H7 (cell line): Measurements from ENCODE around the gene SIGLEC1. TPM values are rescaled to one million over a fixed set of nuclear protein-coding genes. Genes with fewer than 3 reads are reported as not detected.

Experiments used
- DNase-seq: peaks from one replicate; pipeline ENCODE4 v3.0.0; 2012
- H3K27me3 ChIP-seq: 2 replicates; pipeline ENCODE4 v1.6.0; 2011; ENCODE audit warnings: mild to moderate bottlenecking, low read length; ENCODE audit not compliant: control insufficient read depth, insufficient read depth
- H3K36me3 ChIP-seq: replicated peaks from 2 replicates; pipeline ENCODE4 v1.5.1; 2011; ENCODE audit warnings: low read length; ENCODE audit not compliant: control insufficient read depth, insufficient read depth
- H3K4me3 ChIP-seq: 2 replicates; pipeline ENCODE4 v1.5.1; 2011; ENCODE audit warnings: low read depth, mild to moderate bottlenecking, control low read depth, low read length, moderate library complexity; ENCODE audit not compliant: insufficient read depth
- total RNA-seq: library from RNA; depleted of rRNA; stranded (reverse); fragments of >200 nt; shearing (Covaris generic); gene quantifications from 2 replicates; pipeline ENCODE4 v1.2.3, GENCODE V29; 2014

The SIGLEC1 gene
- total RNA-seq, 1 experiment from 2014 or later: not detected

DNA sequence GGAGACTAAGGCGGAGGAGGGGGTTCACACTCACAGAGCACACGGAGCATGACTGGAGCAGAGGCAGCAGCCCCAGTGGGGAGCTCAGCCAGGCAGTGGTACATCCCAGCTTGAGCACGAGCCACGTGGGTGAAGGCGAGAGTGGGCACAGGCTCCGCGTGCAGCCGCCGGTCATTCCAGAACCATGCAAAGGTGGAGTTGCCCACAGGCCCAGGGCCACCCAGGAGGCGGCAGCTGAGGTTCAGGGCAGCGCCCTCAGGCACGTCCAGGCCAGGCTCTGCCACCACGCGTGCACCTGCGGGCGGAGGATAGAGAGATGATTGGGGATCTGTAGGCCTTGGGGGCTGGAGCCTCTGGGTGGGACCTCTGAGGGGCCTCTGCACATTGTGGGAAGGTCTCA is 21.1 kb downstream of the SIGLEC1 start:
- DNase-seq: no peak
- Histone ChIP-seq H3K4me3 (no peak overlapping the region), H3K36me3 (no peaks in the 10 kb centered on the region), H3K27me3 (no peaks in the 10 kb centered on the region)

DNA sequence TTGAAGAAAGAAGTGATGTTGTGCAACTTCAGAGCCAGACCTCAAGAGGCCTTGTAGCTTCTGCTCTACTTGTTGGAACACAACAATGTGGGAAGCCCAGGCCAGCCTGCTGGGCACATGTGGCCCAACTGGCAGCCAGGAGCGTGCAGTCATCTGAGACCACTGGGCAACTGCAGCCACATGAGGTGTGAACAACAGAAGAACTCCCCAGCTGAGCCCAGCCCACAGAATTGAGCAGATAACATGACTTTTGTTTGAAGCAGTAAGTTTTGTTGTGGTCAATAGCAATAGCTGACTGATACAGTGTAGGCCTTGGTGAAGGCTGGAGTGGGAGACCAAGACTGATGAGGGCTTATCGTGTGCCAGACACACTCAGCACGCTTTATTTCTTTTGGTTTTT is 22.0 kb downstream of the SIGLEC1 start:
- H3K4me3 ChIP-seq: no peak overlapping the region
- no peak for DNase-seq
- H3K36me3 ChIP-seq: no peaks in the 10 kb centered on the region
- H3K27me3 ChIP-seq: no peaks in the 10 kb centered on the region; the same call in 1 of the 2 replicates

DNA sequence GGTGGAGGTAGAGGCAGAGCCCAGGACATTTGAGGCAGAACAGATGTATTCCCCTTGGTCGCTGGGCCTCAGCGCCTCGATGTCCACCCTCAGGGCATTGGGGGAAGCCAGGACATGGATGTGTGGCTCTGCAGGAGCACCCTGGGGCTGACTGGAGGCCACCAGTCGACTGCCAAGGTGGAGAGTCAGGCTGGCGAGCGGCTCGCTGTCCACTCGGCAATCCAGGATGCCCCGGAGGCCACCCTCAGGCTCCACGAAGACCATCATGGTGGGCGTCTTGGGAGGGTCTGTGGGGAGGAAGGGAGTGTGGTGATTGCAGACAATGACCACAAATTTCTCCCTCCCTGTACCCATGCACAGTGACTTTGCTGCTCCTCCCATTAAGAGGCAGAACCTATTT is 22.4 kb downstream of the SIGLEC1 start:
- Histone ChIP-seq H3K27me3 (peaks cover 1% of the 10 kb centered on the region; the same call in 1 of the 2 replicates), H3K4me3 (no peak overlapping the region), H3K36me3 (no peaks in the 10 kb centered on the region)
- DNase-seq: no peak

DNA sequence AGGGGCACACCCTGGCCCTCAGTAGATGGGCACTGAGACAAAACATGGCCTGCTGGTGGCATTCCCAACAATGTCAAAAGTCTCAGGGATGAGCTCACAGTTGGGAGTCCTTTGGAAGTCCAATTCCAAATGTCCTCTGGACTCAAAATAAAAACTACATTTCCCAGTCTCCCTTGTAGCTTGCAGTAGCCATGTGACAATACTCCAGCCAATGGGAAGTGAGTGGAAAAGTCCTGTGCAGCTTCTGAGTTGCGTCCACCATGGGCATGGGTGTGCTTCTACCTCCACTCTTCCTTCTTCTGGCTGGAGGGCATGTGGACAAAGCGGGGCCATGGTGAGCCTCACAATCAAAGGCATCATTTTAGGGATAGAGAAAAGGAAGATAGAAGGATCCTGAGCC is 24.7 kb downstream of the SIGLEC1 start:
- Histone ChIP-seq H3K36me3 (no peaks in the 10 kb centered on the region), H3K4me3 (no peak overlapping the region), H3K27me3 (peaks cover 1% of the 10 kb centered on the region; the same call in 1 of the 2 replicates)
- peak; percentile 80 for DNase-seq

DNA sequence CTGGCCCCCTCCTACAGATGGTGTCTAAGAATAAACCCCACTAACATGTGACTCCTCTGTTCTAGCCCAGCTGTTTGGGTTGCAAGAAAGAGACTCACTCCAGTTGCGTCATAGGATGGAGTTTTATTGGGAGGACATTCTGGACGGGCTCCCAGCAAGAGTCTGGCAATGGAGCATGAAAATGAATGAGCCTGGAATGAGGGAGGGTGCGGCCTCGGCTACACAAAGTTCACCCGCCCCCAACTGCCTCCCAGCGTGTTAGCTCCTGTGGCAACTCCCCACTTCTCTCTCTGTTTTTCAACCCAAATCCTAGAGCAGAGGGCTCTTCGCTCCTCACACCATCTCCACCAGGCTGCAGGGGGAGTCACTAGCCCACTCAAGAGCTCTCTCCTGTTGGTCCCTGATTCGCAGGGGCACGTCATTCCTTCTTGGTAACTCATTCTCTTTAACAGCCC is 25.5 kb downstream of the SIGLEC1 start:
- H3K4me3 ChIP-seq: no peak overlapping the region
- no peaks in the 10 kb centered on the region for H3K36me3 ChIP-seq
- no peak for DNase-seq
- peaks cover 7% of the 10 kb centered on the region for H3K27me3 ChIP-seq

DNA sequence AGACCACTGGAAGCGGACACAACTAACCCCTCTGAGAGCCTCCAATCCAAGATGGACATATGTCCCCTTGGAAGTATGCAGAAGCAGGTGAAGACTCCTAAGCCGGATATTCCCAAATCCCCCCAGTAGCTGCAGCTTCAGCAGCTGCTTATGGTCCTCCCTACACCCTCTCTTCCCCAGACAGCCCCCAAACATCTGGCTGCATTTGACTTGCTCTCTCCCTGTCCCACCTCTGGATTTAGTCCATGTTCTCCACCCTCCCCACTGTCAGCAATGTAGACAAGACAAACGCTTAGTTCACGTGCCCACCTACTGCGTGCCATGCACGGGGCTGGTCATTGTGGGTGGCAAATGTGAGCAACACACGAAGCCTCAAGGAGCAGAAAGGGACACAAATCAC is 26.0 kb downstream of the SIGLEC1 start:
- Histone ChIP-seq H3K4me3 (no peak overlapping the region), H3K27me3 (peaks cover 12% of the 10 kb centered on the region), H3K36me3 (no peaks in the 10 kb centered on the region)
- no peak for DNase-seq

DNA sequence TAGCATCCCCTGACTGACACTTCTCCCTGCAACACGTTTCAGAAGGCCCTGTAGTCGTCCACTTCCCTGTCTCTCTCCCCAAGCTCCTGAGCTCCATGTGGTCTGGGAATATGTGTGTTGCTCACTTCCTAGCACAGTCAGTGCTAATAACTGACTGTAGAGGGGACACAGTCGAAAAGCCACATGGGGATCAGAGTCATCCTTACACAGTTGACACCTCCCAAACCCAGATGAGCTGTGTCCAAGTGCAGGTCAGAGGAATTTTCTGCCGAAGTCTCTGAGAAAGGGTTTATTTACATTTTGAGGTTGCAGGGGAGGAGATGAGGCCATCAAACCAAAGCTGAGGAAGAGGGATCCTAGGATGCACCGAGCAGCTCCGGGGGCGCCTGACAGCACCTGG is 27.1 kb downstream of the SIGLEC1 start:
- Histone ChIP-seq H3K27me3 (peaks cover 13% of the 10 kb centered on the region), H3K4me3 (no peak overlapping the region), H3K36me3 (no peaks in the 10 kb centered on the region)
- no peak for DNase-seq

DNA sequence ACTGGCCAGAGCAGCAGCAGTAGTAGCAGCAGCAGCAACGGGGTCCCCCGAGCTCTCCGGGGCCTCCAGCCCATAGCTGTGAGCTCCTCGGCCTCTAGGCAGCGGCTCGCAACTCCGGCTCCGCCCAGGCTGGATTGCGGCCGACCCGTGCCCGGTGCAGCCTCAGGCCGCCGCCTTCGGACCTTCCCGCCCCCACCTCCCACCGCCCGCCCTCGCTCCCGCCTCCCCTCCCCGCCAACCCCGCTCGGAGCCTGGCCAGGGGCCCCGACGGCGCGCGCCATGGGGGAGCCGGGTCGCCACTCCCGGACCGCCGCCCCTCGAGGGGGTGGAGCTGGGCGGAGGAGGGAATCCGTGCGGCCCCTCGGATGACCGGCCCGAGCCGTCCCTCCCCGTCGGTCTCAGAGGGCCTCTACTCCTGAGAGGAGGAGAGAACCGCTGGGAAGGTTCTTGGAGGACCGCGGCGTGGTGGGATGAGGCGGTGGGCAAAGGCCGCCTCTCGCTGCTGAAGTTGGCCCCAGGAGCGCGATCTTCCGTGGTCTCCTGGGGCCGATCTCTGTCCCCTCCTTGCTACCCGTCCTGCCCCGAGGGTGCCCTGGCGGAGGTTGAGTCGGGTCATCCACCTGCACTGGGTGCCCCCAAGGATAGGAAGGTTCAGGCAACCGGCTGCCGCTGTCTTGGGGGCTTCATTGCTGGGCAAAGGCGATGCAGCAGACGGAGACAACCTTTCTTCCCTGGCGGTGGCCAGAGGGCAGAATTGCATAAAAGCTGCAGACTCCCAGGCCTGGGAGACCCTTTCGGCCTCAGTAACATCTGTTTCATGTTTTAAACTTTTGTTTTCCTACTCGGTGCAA is 30.2 kb downstream of the SIGLEC1 start, which contains the start of gene ADAM33:
ADAM33 (minus strand) TSS at position 80 of the 851 bp plus-strand sequence; CDS start at position 74, 6 bp downstream.
- peak; percentile 92 for DNase-seq
- Histone ChIP-seq H3K36me3 (no peaks in the 10 kb centered on the region), H3K4me3 (peak within 1 kb of the TSS; percentile 59), H3K27me3 (peaks cover 13% of the 10 kb centered on the region)

DNA sequence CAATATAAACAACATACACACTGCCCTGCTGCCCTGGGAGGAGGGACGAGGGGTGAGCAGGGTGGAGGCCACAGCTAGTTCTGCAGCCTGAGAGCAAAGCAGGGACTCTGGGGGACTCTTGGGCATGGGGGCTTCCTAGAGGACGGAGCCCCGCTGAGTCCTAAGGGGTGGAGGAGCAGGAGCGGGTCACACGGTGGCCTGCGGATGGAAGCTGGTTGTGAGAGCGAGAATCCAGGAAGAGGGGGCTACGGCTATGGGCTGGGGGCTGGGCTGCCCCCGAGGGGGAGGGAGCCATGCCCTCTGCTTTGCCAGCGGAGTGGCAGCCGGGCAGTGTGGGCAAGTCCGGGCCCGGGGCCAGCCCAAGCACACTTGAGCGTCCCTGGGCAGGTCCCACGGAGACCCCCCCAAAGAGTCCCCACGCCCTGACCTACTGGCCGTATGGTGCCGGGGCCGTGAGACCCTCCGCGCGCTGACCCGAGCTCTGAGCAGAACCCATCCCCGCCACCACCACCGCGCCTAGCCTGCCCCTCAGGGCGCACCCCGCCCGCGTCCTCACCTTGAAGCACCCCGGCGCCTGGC is 31.0 kb downstream of the SIGLEC1 start:
- DNase-seq: no peak
- Histone ChIP-seq H3K27me3 (peaks cover 13% of the 10 kb centered on the region), H3K4me3 (peak overlapping the region; percentile 59), H3K36me3 (no peaks in the 10 kb centered on the region)

DNA sequence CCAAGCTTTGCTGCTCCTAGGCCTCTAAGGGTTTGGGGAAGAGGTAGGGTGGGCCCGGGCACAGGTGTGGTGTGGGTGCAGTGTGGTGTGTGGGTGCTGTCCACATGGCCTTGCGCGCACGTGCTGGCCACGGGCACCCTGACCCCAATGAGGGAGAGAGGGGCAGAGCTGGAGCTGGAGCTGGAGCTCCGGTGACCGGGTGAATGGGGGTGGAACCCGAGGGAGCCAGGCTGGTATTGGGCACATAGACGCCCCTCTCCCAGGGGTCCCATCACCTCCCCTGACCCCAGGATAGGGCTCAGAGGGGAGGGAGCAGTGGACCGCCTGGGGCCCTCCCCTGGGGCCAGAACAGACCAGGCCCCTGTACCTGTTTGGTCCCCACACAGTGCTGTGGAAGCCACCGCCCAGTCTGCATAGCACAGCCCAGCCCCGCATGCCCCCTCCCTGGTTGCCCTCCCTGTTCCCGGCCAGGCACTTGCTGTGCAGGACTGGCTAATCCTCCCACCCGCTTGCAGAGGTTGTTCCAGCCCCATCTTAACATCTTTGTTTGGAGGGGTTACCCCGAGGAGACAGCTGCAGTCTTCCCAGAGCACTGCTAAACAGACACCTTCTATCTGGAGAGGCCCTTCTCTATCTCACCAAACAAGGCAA is 31.6 kb downstream of the SIGLEC1 start:
- peak; percentile 74 for DNase-seq
- Histone ChIP-seq H3K36me3 (no peaks in the 10 kb centered on the region), H3K4me3 (no peak overlapping the region), H3K27me3 (peaks cover 13% of the 10 kb centered on the region)

DNA sequence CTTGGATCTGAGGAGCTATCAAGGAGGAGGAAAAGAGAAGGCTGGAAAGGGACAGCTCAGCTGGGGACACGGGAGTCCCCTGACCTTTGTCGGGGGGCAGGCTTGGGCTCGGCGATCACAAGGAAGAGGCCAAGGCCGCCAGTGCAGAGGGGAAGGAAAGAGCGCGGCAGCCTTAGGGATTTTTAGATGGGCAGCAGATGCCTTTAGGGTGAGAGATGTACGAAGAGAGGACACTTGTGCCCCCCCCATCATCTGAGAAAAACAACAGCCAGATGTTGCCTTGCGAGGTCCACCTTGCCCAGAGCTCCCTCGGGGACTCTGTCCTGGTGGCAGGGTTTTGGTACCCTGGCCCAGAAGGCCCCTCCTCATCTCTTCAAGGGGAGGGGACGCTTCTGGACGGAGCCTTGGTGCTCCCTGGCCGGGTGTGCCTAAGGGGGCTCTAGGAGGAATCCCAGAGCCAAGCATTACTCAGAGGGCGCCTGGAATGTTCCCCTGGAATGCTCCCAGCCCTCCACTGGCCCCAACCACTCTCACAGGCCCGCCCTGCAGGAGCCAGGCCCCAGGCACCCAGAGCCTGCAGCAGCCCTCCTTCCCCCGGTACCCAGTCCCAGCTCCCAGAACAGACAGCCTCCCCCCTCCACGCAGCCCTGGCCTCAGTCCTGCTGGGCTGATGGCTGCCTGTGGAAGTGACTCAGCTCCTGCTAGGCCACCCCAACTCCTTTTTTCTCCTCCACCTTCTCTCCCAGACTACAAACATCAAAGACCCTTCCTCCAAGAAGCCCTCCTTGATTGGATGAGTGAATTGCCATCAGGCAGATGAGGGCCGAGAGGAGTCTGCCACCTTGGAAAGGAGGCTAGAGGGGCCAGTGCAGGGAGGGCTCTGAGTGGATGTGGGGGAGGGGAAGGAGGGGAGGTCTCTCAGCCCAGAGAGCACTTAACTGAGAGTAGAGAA is 32.4 kb downstream of the SIGLEC1 start:
- peak; percentile 73 for DNase-seq

DNA sequence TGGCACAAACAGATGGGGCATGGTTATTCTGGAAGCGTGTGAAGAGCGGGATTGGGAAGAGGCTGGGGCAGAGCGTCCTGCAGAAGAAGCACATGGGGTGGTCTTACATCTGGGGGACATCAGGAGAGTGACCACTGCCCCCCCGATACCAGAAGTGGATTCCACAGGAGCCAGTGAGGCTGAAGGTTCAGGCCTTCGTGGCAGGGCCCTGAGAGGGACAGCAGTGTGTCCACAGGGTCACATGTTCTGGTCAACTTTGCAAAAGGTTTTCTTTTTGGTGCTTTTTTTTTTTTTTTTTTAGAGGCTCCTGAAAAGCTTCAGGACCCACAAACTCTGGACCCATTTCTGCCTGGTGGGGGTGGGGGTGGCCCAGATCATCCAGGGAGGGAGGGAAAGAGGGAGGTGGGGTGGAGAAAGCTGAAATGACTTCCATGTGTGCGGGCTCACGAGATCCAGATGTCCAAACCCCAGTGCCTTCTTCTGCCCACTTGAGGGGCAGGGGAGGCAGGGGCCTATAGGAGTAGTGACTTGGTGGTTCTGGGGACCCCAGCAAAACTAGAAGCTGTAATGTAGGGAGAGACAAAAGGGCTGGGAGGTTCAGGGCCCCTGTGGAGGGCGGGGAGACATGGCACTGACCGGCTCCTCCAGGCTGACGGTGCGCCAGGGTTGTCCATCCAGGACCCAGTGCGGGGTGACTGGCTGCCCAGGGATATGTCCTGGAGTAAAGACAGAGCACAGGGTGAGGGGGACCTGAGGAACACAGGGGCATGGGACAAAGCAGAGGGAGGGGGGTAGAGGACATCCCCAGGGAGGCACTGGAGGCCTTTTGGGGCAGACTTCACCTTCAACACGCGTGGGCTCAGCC is 33.3 kb downstream of the SIGLEC1 start:
- H3K27me3 ChIP-seq: peaks cover 11% of the 10 kb centered on the region
- DNase-seq: no peak
- no peaks in the 10 kb centered on the region for H3K36me3 ChIP-seq
- no peak overlapping the region for H3K4me3 ChIP-seq

More for the DNA sequence above, 32.4 kb downstream of the SIGLEC1 start:
- Histone ChIP-seq H3K4me3 (no peak overlapping the region), H3K36me3 (no peaks in the 10 kb centered on the region), H3K27me3 (peaks cover 12% of the 10 kb centered on the region)

DNA sequence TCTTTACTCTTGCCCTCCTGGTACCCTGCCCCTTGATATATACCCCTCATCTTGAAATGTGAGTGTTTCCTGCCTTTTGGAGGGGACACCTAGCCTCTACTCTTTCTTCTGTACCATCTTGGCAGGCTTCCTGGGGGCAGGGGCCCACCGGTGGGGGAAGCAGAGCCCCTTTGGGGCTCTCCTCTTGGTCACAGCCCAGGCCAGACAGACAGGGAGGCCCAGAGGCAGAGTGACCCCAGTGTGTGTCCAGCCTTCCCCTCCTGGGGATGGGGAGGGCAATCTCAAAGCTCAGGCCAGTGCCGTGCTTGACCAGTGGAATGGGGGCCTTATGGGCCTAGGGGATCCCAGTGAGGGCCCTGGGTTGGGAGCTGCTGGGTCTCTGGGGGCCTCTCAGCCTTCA is 34.2 kb downstream of the SIGLEC1 start:
- Histone ChIP-seq H3K27me3 (peaks cover 11% of the 10 kb centered on the region), H3K4me3 (no peak overlapping the region), H3K36me3 (no peaks in the 10 kb centered on the region)
- no peak for DNase-seq
